IPS-15b (cell line): ENCODE measurements around the gene PRM3.

ENCODE experiments used
- H3K27me3 ChIP-seq: one replicate; pipeline ENCODE4 v1.6.1; 2013; ENCODE audit warnings: low read length; ENCODE audit not compliant: control insufficient read depth, insufficient read depth
- H3K36me3 ChIP-seq: one replicate; pipeline ENCODE4 v1.6.1; 2013; ENCODE audit warnings: low read length; ENCODE audit not compliant: control insufficient read depth, insufficient read depth
- H3K4me1 ChIP-seq: one replicate; pipeline ENCODE4 v1.6.1; 2013; ENCODE audit warnings: mild to moderate bottlenecking, low read length; ENCODE audit not compliant: control insufficient read depth, insufficient read depth
- H3K4me3 ChIP-seq: one replicate; pipeline ENCODE4 v1.5.1; 2013; ENCODE audit warnings: low read depth, low read length
- H3K9ac ChIP-seq: one replicate; pipeline ENCODE4 v1.6.1; 2013; ENCODE audit warnings: low read depth, mild to moderate bottlenecking, low read length
- H3K9me3 ChIP-seq: one replicate; pipeline ENCODE4 v1.6.1; 2013; ENCODE audit warnings: mild to moderate bottlenecking, low read length; ENCODE audit not compliant: control insufficient read depth, insufficient read depth

The PRM3 gene

DNA sequence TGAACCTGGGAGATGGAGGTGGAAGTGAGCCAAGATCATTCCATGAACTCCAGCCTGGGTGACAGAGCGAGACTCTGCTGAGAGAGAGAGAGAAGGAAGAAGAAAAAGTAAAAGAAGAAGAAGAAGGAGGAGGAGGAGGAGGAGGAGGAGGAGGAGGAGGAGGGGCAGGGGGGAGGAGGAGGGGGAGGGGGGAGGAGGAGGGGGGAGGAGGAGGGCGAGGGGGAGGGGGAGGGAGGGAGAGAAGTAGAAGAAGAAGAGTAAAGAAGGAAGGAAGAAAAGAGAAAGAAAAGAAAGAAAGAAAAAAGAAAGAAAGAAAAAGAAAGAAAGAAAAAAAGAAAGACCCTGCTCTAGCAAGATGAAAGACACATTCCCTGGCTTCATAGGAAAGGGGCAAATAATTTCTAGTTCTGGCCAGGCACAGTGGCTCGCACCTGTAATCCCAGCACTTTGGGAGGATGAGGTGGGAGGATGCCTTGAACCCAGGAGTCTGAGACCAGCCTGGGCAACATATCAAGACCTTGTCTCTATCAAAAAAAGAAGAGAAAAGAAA, 41.1 kb downstream of the PRM3 start:
- Histone ChIP-seq H3K36me3 (no peaks in the 10 kb centered on the region), H3K4me1 (no peaks in the 10 kb centered on the region), H3K4me3 (no peak overlapping the region), H3K27me3 (peaks cover 3% of the 10 kb centered on the region), H3K9ac (no peak overlapping the region), H3K9me3 (no peaks in the 10 kb centered on the region)

DNA sequence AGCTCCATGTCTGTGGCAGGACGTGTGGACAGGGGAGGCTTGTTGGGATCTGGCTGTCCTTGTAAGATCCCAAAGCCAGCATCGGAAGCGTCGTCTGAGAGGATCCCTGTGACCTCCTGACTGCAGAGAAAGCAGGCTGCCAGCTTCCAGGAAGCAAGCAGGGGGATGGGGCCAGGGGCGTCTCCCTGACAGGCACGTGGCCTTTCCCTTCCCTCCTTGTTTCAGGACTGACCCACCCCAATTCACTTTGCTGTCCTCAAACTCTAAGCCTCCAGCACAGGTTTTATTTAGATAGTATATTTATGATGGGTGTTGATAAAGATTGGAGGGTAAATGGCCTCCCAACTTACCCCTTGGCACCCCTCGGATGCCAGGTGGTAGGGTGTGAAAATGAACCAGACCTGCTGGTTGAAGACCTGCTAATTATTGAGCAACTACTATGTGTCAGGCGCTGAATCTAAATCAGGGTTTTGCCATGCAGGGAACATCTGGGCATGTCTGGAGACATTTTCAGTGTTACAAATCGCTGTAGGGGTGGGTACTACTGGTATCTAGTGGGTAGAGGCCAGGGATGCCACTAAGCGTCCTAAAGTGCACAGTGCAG, 42.0 kb downstream of the PRM3 start:
- H3K36me3 ChIP-seq = no peaks in the 10 kb centered on the region
- no peaks in the 10 kb centered on the region for H3K9me3 ChIP-seq
- no peaks in the 10 kb centered on the region for H3K4me1 ChIP-seq
- no peak overlapping the region for H3K9ac ChIP-seq
- peaks cover 3% of the 10 kb centered on the region for H3K27me3 ChIP-seq
- H3K4me3 ChIP-seq = no peak overlapping the region

DNA sequence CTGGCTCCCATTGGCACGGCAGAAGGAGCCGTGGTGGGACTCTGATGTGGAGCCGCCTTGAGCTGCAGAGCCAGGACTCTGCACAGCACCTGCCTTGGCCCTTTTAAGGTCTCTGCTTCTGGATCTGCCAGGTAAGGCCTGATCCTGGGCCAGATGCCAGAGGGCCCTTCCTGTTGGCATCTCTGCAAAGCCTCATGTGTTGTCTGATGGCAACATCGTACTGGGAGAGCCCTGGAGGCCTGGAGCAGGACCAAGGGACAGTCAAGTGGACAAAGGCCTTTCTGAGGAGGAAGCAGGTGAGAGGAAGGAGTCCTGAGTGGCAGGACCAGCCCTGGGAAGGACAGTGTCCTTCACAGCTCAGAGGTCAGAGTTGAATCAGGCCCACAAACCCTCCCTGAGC, 43.5 kb downstream of the PRM3 start:
- no peaks in the 10 kb centered on the region for H3K36me3 ChIP-seq
- no peaks in the 10 kb centered on the region for H3K9me3 ChIP-seq
- no peaks in the 10 kb centered on the region for H3K4me1 ChIP-seq
- no peak overlapping the region for H3K9ac ChIP-seq
- H3K4me3 ChIP-seq = no peak overlapping the region
- H3K27me3 ChIP-seq = peaks cover 3% of the 10 kb centered on the region

DNA sequence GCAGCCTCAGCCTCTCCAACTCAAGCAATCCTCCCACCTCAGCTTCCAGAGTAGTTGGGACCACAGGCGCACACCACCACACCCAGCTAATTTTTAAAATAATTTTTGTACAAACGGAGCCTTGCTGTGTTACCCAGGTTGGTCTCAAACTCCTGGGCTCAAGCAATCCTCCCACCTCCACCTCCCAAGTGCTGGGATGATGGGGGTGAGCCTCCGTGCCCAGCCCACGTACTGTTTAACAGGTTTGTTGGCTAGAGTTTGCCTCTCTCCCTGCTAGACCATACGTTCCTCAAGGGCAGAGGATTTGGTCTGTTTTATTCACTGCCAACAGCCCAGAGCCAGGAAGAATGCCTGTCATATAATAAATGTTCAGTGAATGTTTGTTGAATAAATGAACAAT, 44.0 kb downstream of the PRM3 start:
- Histone ChIP-seq H3K36me3 (no peaks in the 10 kb centered on the region), H3K9ac (no peak overlapping the region), H3K27me3 (peaks cover 3% of the 10 kb centered on the region), H3K4me1 (no peaks in the 10 kb centered on the region), H3K4me3 (no peak overlapping the region), H3K9me3 (no peaks in the 10 kb centered on the region)

DNA sequence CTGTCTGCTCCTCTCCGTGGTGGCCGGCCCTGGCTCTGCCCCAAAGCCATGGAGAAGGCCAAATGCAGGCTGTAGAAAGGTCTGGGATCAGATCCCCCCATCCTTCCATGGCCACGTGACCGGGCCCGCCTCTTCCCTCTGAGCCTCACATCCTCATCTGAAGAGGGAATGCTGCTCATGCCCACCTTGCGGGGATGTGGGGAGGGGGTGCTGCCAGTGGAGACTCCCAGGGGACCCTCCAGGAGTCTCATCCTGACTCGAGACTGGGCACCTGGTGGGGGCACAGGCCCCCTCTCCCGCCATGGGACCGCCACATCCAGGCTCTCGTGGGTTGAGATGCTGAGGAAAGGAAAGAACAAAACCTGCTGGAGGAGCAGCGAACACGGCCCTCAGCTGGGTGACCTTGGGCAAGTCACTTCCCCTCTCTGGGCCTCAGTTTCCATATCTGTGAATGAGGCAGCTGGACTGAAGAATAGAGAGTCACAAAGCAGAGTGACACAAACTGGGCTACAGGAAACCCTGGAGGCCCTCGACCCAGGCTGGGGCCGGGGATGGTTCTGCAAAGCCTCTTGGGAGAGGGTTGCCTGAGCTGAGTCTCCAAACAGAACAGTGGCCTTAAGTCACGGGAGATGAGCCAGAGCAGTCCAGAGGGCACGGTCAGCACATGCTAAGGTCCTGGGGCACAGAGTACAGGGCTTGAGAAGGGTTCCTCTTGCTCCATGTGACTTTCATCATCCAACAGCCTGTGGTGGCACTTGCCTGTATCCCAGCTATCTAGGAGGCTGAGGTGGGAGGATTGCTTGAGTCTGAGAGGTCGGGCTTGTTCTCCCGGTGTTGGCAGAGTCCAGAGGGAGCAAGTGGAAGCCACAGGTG, 47.5 kb downstream of the PRM3 start:
- Histone ChIP-seq H3K4me1 (no peaks in the 10 kb centered on the region), H3K9me3 (no peaks in the 10 kb centered on the region), H3K27me3 (no peaks in the 10 kb centered on the region), H3K36me3 (no peaks in the 10 kb centered on the region), H3K4me3 (no peak overlapping the region), H3K9ac (no peak overlapping the region)

DNA sequence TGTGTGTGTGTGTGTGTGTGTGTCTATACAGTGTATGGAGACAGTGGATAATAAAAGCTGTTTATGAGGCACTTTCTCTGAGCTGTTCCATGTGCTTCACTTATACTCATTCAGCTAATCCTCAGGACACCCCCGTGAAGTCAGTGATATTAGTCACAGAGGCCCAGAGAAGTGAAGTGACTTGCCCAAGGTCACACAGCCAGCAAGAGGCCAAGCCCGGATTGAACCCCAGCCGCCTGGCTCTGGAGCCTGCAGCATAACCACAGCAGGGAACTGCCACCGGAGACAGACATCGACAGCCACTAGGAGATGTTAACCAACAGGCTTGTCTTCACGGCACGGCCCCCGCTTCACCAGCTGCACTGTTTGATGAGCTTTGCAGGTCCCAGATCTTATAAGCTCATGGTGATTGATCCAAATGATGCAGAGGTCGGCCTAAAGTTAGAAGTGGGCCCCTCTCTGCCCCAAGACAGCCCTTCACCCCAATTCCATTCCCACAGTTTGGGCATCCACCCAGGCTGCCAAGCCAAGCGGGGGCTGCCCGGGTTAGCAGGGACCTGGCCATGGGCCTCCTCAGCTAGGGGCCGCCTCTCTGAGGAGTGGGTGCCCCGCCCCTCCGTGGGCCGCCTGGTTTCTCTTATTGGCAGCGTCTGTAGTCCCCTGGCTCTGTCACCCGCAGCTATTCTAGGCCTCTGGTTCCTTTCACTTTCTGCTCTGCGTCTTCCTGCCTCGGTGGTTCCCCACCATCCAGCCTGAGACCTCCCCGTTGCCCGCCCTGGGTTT, 48.3 kb downstream of the PRM3 start:
- no peaks in the 10 kb centered on the region for H3K27me3 ChIP-seq
- no peaks in the 10 kb centered on the region for H3K9me3 ChIP-seq
- no peak overlapping the region for H3K9ac ChIP-seq
- no peak overlapping the region for H3K4me3 ChIP-seq
- H3K4me1 ChIP-seq = no peaks in the 10 kb centered on the region
- no peaks in the 10 kb centered on the region for H3K36me3 ChIP-seq

DNA sequence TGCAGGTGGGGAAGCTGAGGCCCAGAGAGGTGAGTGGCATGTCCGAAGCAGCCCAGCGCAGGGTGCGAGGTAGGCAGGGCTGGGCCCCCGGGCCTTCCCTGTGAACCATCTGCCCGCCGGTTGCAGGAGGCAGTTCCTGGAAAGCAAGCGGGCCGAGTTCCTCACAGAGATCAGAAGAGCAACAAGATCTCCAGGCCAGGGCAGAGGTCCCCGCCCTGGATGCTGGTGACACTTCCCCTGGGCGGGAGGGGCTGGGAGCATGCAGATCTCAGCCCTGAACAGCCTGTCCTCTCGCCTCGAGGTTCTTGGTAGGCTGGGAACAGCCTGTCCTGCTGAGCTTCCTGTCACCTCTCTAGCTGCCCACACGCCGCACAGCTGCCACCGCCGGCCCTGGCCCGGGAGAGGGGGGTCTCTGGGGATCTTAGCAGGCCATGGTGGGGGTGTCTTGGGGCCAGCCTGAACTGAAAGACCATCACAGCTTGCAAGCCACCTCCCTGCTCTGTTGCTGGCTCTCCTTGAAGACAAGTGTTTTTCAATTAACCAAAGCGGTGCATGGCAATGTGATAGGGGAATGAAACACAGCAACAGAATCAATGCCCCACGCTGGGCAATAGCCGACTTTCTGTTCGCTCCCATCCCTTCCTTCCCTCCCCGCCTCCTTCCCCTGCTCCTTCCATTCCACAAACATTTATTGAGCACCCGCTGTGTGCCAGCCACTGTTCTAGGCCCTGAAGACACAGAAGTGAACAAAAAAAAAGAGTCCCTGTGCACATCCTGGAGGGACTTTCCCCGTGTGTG, 49.1 kb downstream of the PRM3 start:
- no peaks in the 10 kb centered on the region for H3K27me3 ChIP-seq
- no peak overlapping the region for H3K4me3 ChIP-seq
- no peaks in the 10 kb centered on the region for H3K4me1 ChIP-seq
- no peak overlapping the region for H3K9ac ChIP-seq
- no peaks in the 10 kb centered on the region for H3K36me3 ChIP-seq
- peaks cover under 1% of the 10 kb centered on the region for H3K9me3 ChIP-seq
